ENCODE measurements around the gene GPR39. TPM values are rescaled to one million over a fixed set of nuclear protein-coding genes. Genes with fewer than 3 reads are reported as not detected.

The GPR39 gene
- total RNA-seq, 2 experiments from 2014 or later = not detected

DNA sequence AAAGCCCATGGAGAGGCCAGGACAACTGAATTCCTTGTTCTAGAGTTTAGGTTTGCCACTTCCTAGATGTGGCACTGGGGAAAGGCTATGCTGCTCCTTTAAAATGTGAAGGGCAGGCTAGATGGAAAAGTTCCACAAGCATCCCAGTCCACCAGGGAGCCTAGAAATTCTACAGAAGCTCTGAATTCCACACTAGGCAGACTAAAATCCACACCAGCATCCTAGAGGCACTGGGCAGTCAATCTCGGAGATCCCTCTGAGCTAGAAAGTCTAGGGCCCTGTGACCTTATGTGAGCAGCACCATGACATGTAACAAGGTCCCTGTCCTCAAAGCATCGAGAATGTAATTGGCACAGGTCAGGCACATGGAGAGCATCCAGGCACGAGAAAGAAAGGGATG lies 181.9 kb downstream of the GPR39 start:
- Mint-ChIP-seq H3K27me3 (peaks cover 7% of the 10 kb centered on the region), H3K9me3 (ENCODE audit: low read depth) (no peaks in the 10 kb centered on the region), H3K4me3 (no peak overlapping the region), H3K4me1 (no peaks in the 10 kb centered on the region), H3K36me3 (ENCODE audit: low read depth) (no peaks in the 10 kb centered on the region), H3K27ac (no peak overlapping the region)
- intact Hi-C loops (cut with DNase I, micrococcal nuclease) = no loop called here
- DNase-seq = no peak
- no peak for ATAC-seq
- POLR2A ChIA-PET = no interaction called here
- CTCF ChIA-PET = no interaction called here

DNA sequence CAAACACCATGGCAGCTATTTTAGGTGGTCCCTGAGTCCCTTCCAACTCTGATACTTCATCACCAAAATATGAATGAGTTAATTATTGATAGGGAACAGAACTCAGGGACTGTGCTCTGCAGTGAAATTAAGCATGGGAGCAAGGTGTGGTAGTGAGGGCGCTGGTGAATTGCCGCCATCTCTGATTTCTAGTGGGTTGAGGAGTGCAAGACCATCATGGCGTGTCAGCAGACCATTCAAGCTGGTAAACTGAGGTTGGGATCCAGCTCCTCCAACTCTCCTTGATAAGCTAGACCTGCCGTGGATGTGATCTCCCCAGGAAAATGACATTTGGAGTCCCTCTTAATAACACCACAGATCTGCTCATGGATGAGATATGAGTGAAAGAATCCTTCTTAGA lies 183.0 kb downstream of the GPR39 start:
- intact Hi-C loops (cut with DNase I, micrococcal nuclease) = no loop called here
- H3K27me3 Mint-ChIP-seq = peaks cover 7% of the 10 kb centered on the region
- H3K4me1 Mint-ChIP-seq = no peaks in the 10 kb centered on the region
- H3K4me3 Mint-ChIP-seq = no peak overlapping the region
- ATAC-seq (no peak), DNase-seq (no peak)
- CTCF ChIA-PET = no interaction called here
- H3K9me3 Mint-ChIP-seq (ENCODE audit: low read depth) = no peaks in the 10 kb centered on the region
- no peaks in the 10 kb centered on the region for H3K36me3 Mint-ChIP-seq (ENCODE audit: low read depth)
- H3K27ac Mint-ChIP-seq = no peak overlapping the region
- POLR2A ChIA-PET = no interaction called here

DNA sequence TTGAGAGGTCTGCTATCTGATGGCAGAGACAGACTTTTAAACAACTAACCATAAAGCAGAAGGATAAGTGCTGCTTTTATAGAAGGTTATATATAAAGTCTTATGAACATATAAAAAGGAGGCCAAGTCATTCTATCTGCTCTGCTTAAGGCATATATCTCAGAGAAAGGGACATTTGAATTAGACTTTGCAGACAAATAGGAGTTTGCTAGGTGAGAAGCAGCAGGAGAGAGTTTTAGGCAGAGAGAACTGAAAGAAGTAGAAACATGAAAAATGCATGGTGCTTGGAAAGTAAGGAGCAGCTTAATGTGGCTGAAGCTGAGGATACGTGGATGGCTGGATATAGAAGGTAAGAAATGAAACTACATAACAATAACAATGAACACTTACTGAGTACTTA lies 188.0 kb downstream of the GPR39 start:
- ChIA-PET POLR2A (no interaction called here), CTCF (no interaction called here)
- Mint-ChIP-seq H3K4me1 (no peaks in the 10 kb centered on the region), H3K36me3 (ENCODE audit: low read depth) (no peaks in the 10 kb centered on the region), H3K4me3 (no peak overlapping the region), H3K27ac (no peak overlapping the region), H3K9me3 (ENCODE audit: low read depth) (no peaks in the 10 kb centered on the region), H3K27me3 (peaks cover 3% of the 10 kb centered on the region)
- DNase-seq = no peak
- intact Hi-C loops (cut with DNase I, micrococcal nuclease) = no loop called here
- no peak for ATAC-seq

DNA sequence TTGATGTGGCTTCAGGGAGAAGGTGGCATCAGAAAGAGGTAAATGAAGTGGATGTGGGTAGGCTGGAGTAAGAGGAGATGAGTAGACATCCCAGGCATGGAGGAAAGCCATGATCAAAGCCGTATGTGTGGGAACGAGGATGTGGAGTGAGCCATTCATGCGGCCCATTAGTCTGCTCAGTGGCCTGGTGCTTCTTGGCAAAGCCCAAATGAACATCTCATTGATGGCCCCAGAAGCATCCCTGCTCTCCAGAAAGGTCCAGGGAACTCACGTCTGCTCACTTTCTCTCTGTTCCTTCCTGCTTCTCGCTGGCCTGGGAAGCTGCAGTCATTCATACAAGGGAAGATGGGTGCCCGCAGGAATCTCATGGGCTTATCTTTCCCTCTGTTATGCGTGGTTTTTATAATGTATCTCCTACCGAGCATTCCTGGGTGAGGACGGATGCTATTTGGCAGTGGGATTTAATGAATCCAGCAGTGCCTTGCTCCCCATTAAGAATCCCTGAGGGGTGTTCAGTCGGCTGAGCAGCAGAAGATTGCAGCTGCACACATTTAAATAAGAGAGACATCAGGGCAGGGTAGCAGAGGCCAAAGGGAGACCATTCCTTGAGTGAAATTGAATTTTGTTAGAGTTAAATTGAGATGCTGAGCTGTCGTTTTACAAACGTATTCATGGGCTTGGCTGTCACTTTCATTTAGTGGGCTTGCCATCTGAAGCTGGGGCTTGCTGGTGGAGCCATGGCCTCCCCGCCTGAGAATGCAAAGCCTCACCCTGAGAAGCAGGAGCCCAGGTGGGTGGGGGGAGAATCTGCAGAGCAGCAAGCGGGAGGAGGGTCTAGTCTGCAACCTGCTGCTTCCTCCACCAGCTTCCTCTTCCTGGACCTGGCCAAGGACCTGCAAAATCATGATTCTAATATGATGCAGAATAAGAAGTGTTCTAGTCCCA lies 188.9 kb downstream of the GPR39 start:
- DNase-seq (no peak), ATAC-seq (no peak)
- H3K4me1 Mint-ChIP-seq = no peaks in the 10 kb centered on the region
- intact Hi-C loops (cut with DNase I, micrococcal nuclease) = no loop called here
- no peak overlapping the region for H3K4me3 Mint-ChIP-seq
- H3K27ac Mint-ChIP-seq = no peak overlapping the region
- CTCF ChIA-PET = no interaction called here
- no peaks in the 10 kb centered on the region for H3K9me3 Mint-ChIP-seq (ENCODE audit: low read depth)
- H3K36me3 Mint-ChIP-seq (ENCODE audit: low read depth) = no peaks in the 10 kb centered on the region
- POLR2A ChIA-PET = no interaction called here
- H3K27me3 Mint-ChIP-seq = no peaks in the 10 kb centered on the region

DNA sequence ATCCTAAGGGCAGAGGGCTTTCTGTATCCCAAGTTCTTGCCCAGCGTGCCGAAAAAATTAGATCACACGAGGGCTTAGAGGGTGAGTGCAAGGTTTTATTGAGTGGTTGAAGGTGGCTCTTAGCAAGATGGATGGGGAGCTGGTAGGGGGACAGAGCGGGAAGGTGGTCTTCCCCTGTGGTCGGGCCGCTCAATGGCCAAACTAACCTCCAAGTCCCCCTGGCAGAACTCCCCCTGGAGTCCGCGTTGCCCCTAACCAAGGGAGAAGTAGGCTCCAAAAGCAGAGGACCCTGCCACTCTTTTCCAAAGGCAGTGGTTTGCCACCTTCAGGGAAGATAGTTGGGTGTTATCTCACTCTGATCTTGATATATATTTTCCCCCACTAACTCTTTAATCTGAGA lies 190.0 kb downstream of the GPR39 start:
- H3K27me3 Mint-ChIP-seq = no peaks in the 10 kb centered on the region
- H3K4me1 Mint-ChIP-seq = no peaks in the 10 kb centered on the region
- no peak for DNase-seq
- no peaks in the 10 kb centered on the region for H3K9me3 Mint-ChIP-seq (ENCODE audit: low read depth)
- POLR2A ChIA-PET = no interaction called here
- no peaks in the 10 kb centered on the region for H3K36me3 Mint-ChIP-seq (ENCODE audit: low read depth)
- intact Hi-C loops (cut with DNase I, micrococcal nuclease) = no loop called here
- ATAC-seq = no peak
- no peak overlapping the region for H3K27ac Mint-ChIP-seq
- H3K4me3 Mint-ChIP-seq = no peak overlapping the region
- CTCF ChIA-PET = no interaction called here

DNA sequence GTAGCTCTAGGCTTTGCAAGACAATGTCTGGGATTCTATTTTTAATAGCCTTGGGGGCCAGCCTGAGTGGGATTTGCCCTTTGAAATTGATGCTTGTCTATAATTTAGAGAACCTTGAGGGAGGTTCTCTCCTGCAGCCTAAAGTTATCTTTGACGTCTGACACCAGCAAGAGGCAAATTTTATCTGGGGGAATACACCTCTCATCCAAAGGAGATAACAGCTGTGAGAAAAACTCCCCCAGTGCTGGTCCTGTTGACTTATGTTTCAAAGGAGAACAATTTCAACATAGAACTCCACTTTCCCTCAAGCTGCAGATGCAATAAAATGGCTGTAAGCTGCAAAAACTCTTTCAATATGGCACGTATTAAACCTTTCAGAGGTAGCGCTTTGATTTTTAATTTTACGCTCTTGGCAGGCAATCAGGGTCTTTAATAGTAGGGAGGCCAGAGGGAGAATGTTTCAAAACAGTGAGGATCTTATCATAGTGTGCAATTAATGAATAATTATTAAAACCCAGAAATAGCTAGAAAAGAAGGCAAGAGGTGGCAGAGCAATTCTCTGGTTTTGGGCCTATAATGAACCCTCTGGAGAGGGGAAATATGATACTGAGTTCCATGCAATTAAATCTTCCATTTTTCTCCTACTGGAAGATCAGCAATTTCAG lies 191.0 kb downstream of the GPR39 start:
- H3K4me3 Mint-ChIP-seq = no peak overlapping the region
- H3K4me1 Mint-ChIP-seq = no peaks in the 10 kb centered on the region
- POLR2A ChIA-PET = no interaction called here
- no peak for DNase-seq
- H3K9me3 Mint-ChIP-seq (ENCODE audit: low read depth) = no peaks in the 10 kb centered on the region
- H3K36me3 Mint-ChIP-seq (ENCODE audit: low read depth) = no peaks in the 10 kb centered on the region
- intact Hi-C loops (cut with DNase I, micrococcal nuclease) = no loop called here
- no peak overlapping the region for H3K27ac Mint-ChIP-seq
- no peak for ATAC-seq
- CTCF ChIA-PET = no interaction called here
- H3K27me3 Mint-ChIP-seq = no peaks in the 10 kb centered on the region

DNA sequence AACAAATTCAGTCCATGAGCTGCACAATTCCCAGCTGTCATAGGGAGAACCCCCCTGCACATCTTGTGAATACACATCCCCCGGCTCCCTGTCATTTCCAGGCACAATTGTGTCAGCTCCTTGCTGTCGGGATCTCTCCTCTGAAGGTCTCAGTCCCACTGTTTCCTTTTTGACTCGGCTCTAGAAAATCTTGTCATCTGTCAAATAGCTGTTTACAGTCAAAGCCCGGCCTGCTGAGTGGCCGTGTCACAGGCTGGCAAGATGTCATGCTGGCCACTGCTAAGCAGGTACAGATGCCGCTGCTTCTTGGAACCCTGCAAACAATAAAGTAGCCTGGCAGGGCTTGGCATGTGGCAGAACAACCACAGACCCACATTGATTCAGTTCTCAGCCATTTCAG lies 191.7 kb downstream of the GPR39 start:
- ChIA-PET POLR2A (no interaction called here), CTCF (no interaction called here)
- no peaks in the 10 kb centered on the region for H3K4me1 Mint-ChIP-seq
- no peaks in the 10 kb centered on the region for H3K36me3 Mint-ChIP-seq (ENCODE audit: low read depth)
- H3K27me3 Mint-ChIP-seq = no peaks in the 10 kb centered on the region
- intact Hi-C loops (cut with DNase I, micrococcal nuclease) = no loop called here
- ATAC-seq (no peak), DNase-seq (no peak)
- no peak overlapping the region for H3K27ac Mint-ChIP-seq
- H3K9me3 Mint-ChIP-seq (ENCODE audit: low read depth) = no peaks in the 10 kb centered on the region
- no peak overlapping the region for H3K4me3 Mint-ChIP-seq

DNA sequence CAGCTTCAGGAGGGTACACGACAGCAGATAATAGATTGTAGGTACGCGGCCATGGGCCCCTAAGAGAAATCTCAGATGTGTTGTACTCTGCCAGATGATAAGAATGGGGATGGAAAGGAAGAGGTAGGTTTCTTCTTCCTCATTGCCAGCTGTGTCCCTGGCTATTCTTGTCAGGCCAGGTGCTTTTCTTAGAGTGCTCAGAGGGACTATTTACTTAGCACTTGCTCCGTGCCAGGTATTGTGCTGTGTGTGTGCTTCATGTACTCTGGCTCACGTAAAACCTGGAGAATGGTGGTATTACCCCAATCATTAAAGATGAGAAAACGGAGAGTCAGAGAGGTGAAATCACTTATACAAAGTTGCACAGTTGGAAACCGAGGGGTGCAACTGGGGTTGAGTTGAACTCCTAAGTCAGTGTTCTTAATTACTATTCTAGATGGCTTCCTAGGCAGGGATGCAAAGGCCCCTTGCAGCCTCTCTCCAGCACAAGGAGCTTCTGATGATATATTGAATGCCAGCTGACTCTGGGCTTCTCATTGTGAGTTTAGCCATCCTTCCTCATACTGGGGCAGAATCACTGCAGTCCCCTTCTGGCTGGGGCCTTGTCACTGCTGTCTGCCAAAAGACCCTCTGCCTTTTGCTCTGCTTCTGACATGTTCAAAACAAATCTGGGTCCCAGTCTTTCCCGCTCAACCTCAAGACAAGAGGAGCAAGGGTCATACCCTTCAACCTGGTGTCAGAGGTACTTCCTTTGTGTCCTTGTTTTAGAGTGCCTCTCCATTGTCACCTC lies 192.7 kb downstream of the GPR39 start:
- Mint-ChIP-seq H3K9me3 (ENCODE audit: low read depth) (no peaks in the 10 kb centered on the region), H3K27ac (no peak overlapping the region), H3K4me1 (no peaks in the 10 kb centered on the region), H3K4me3 (no peak overlapping the region), H3K36me3 (ENCODE audit: low read depth) (no peaks in the 10 kb centered on the region), H3K27me3 (no peaks in the 10 kb centered on the region)
- ChIA-PET POLR2A (no interaction called here), CTCF (no interaction called here)
- ATAC-seq (no peak), DNase-seq (no peak)
- intact Hi-C loops (cut with DNase I, micrococcal nuclease) = no loop called here

DNA sequence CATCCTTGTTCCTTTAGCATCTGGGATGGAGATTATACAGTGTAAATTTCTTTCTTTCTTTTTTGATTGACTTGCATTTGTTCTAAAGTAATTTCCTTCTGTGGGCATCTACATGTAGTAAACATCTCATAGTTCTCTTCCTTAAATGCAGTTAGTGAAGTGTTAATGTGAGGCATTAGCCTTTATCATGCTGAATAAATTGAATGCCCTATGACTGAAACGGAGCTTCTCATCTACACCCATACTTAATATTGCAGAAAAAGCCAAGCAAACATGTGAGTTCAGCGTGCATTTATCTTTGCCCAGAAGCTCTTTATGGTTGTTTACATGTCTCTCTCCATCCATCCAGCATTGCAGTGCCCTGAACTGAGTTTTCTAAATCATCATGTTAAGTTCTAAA lies 195.1 kb downstream of the GPR39 start:
- Mint-ChIP-seq H3K9me3 (ENCODE audit: low read depth) (no peaks in the 10 kb centered on the region), H3K27me3 (no peaks in the 10 kb centered on the region), H3K4me1 (no peaks in the 10 kb centered on the region), H3K36me3 (ENCODE audit: low read depth) (no peaks in the 10 kb centered on the region), H3K4me3 (no peak overlapping the region), H3K27ac (no peak overlapping the region)
- ATAC-seq = no peak
- ChIA-PET POLR2A (no interaction called here), CTCF (interaction anchor here (0.6 kb wide), 1 partner anchor 826 kb away, joined by 3 read pairs; no protein-coding TSS in a partner anchor)
- DNase-seq = no peak
- intact Hi-C loops (cut with DNase I, micrococcal nuclease) = no loop called here

DNA sequence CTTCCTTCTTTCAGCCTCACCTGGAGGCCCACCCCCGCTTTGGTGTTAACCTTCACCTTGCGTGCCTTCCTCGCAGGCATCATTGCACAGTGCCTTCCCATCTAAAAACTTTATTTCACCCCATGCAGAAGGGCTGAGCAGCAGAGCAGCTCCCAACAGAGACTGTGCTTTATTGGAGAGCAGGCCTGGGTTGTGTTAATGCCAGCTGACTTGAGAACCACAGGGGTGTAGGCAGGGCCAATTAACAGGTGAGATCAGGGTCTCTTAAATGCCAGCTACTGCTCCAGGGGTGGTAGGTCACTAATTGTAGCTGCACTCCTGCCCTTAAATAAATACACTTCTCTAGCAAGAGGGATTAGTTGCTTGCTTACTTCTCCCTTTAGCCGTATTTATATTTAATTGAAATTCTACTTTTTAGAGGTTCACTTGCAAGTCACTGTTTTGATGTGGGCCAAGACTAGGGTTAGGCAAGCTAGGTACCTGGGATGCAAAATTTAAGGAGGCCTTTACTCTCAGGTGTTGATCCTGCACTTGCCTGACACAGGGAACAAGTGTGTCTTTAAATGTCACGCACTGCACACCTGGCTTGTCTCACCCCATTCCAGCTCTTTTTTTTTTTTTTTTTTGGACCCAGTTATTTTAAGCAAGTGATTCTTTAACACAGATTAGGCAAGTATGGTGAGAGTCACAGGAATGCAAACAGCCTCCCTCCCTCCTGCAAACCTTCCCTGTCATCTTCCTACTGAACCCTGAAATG lies 198.9 kb downstream of the GPR39 start:
- H3K27me3 Mint-ChIP-seq = no peaks in the 10 kb centered on the region
- CTCF ChIA-PET = interaction anchor here (0.5 to 0.6 kb wide), 2 partner anchors 66 to 153 kb away, joined by 3 read pairs; no protein-coding TSS in a partner anchor

DNA sequence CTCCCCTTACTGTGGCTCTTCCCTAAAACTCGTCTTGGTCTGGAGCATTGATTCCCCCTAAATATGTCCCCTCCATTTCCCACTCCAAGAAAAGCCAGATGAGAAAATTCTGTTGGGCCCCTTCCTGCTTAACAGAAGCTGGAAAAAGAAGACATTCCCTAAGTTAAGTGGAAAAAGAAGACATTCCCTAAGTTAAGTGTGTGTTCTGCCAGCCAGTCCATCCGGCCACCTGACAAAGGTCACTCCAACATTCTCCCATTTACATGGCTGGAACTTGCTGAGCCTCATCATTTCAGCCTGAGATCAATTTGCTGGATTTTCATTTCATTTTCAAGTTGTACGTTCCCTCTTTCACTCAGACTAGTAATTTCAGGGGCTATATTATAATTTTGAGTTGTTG lies 201.4 kb downstream of the GPR39 start:
- H3K4me1 Mint-ChIP-seq = no peaks in the 10 kb centered on the region
- no peaks in the 10 kb centered on the region for H3K27me3 Mint-ChIP-seq
- H3K9me3 Mint-ChIP-seq (ENCODE audit: low read depth) = no peaks in the 10 kb centered on the region
- ChIA-PET CTCF (interaction anchor here (0.6 kb wide), 1 partner anchor 107 kb away, joined by 3 read pairs; no protein-coding TSS in a partner anchor), POLR2A (no interaction called here)
- no peak overlapping the region for H3K4me3 Mint-ChIP-seq
- no peak for ATAC-seq
- DNase-seq = no peak
- H3K27ac Mint-ChIP-seq = no peak overlapping the region
- intact Hi-C loops (cut with DNase I, micrococcal nuclease) = no loop called here
- H3K36me3 Mint-ChIP-seq (ENCODE audit: low read depth) = no peaks in the 10 kb centered on the region

More for the DNA sequence above, 198.9 kb downstream of the GPR39 start:
- no peak overlapping the region for H3K4me3 Mint-ChIP-seq
- no peak overlapping the region for H3K27ac Mint-ChIP-seq
- H3K9me3 Mint-ChIP-seq (ENCODE audit: low read depth) = no peaks in the 10 kb centered on the region
- intact Hi-C loops (cut with DNase I, micrococcal nuclease) = no loop called here
- DNase-seq (no peak), ATAC-seq (no peak)
- H3K36me3 Mint-ChIP-seq (ENCODE audit: low read depth) = no peaks in the 10 kb centered on the region
- H3K4me1 Mint-ChIP-seq = no peaks in the 10 kb centered on the region
- POLR2A ChIA-PET = no interaction called here

Measured in activated CD4-positive, alpha-beta T cell treated with anti-CD3 and anti-CD28 coated beads for 36 hours (primary cell).